Naive thymus-derived CD4-positive, alpha-beta T cell (primary cell): Measurements from ENCODE around the gene OR4K15. TPM values are rescaled to one million over a fixed set of nuclear protein-coding genes. Genes with fewer than 3 reads are reported as not detected.

Experiments
- ATAC-seq: fragments of 150-1000 bp; cut with Tn5 transposase; 2 replicates; pipeline ENCODE4 v1.10.0; 2021; ENCODE audit warnings: mild to moderate bottlenecking, moderate library complexity
- CTCF ChIA-PET: fragments of 350-600 bp; sonication (Branson Sonifier 250); formaldehyde crosslinking; loops from one replicate; lab custom pipeline; 2021; ENCODE audit warnings: antibody characterized with exemption; lab: Charles Lee
- POLR2A ChIA-PET: fragments of 350-600 bp; sonication (Branson Sonifier 250); formaldehyde crosslinking; loops from one replicate; lab custom pipeline; 2021; ENCODE audit warnings: antibody characterized with exemption, inconsistent platforms; lab: Charles Lee
- DNase-seq, 9 donors: peaks; one replicate each; pipeline versions ENCODE4 v3.0.0 to v3.0.0-alpha.2; 2020 to 2022; ENCODE audit warnings: mixed read lengths in 1 of 9
- H3K27ac ChIP-seq: one replicate; pipeline ENCODE4 v1.7.0; 2013; ENCODE audit warnings: mild to moderate bottlenecking, low read depth, low read length, moderate library complexity
- H3K27me3 ChIP-seq, 2 donors: one replicate each; pipeline ENCODE4 v1.7.0; 2013; ENCODE audit warnings: low read length in 2 of 2, mild to moderate bottlenecking in 2 of 2, moderate library complexity in 2 of 2; ENCODE audit not compliant: control insufficient read depth in 2 of 2, insufficient read depth in 2 of 2
- H3K36me3 ChIP-seq, 3 experiments: 1 replicate in 2 of 3; 2 replicates in 1 of 3; pipeline ENCODE4 v1.7.0; 2013; ENCODE audit warnings: low read length in 3 of 3, mild to moderate bottlenecking in 3 of 3, moderate library complexity in 1 of 3; ENCODE audit not compliant: insufficient read depth in 3 of 3, control insufficient read depth in 2 of 3
- H3K4me1 ChIP-seq, 2 donors: one replicate each; pipeline ENCODE4 v1.7.0; 2013; ENCODE audit warnings: low read length in 2 of 2, mild to moderate bottlenecking in 2 of 2, moderate library complexity in 1 of 2; ENCODE audit not compliant: control insufficient read depth in 2 of 2, insufficient read depth in 2 of 2
- H3K4me3 ChIP-seq: 2 replicates; pipeline ENCODE4 v1.7.0; 2013; ENCODE audit warnings: mild to moderate bottlenecking, low read length
- H3K9me3 ChIP-seq, 3 experiments: 1 replicate in 2 of 3; 2 replicates in 1 of 3; pipeline ENCODE4 v1.7.0; 2013; ENCODE audit warnings: low read length in 3 of 3; ENCODE audit not compliant: control insufficient read depth in 2 of 3
- H3K27ac Mint-ChIP-seq, 9 donors: one replicate each; pipeline ENCODE4 v1.8.0; 2020 to 2022; ENCODE audit warnings: mixed read lengths in 9 of 9, mild to moderate bottlenecking in 8 of 9, moderate library complexity in 5 of 9, inconsistent platforms in 2 of 9
- H3K27me3 Mint-ChIP-seq, 5 donors: one replicate each; pipeline ENCODE4 v1.8.0; 2021 to 2022; ENCODE audit warnings: mixed read lengths in 5 of 5, mild to moderate bottlenecking in 1 of 5
- H3K36me3 Mint-ChIP-seq, 5 donors: one replicate each; pipeline ENCODE4 v1.8.0; 2020 to 2022; ENCODE audit warnings: mixed read lengths in 5 of 5, mild to moderate bottlenecking in 3 of 5, inconsistent platforms in 1 of 5
- H3K4me1 Mint-ChIP-seq, 7 donors: one replicate each; pipeline ENCODE4 v1.8.0; 2020 to 2022; ENCODE audit warnings: mixed read lengths in 7 of 7, mild to moderate bottlenecking in 3 of 7, inconsistent platforms in 1 of 7
- H3K4me3 Mint-ChIP-seq, 10 donors: one replicate each; pipeline ENCODE4 v1.8.0; 2020 to 2022; ENCODE audit warnings: mild to moderate bottlenecking in 10 of 10, mixed read lengths in 10 of 10, moderate library complexity in 6 of 10, inconsistent platforms in 2 of 10
- H3K9me3 Mint-ChIP-seq, 11 donors: one replicate each; pipeline ENCODE4 v1.8.0; 2020 to 2022; ENCODE audit warnings: mixed read lengths in 11 of 11, mild to moderate bottlenecking in 4 of 11, inconsistent platforms in 1 of 11, moderate library complexity in 1 of 11
- intact Hi-C, 2 donors: fragments of 100-400 bp; cut with micrococcal nuclease; formaldehyde crosslinking; loops; one replicate each; pipeline ENCODE4 v1.15.1; 2023
- polyA plus RNA-seq, 2 donors: library from polyadenylated mRNA; unstranded; fragments of 300-500 nt; fragmentation: Illumina TruSeq; gene quantifications; one replicate each; pipeline ENCODE4 v1.2.3, GENCODE V29; 2021
- total RNA-seq, 6 experiments: library from RNA in 5 of 6; stranded (reverse) in 5 of 6; gene quantifications; 1 replicate in 5 of 6; 2 replicates in 1 of 6; pipeline ENCODE4 v1.2.3 and lab custom pipeline; 2021 to 2026

Gene OR4K15
- total and polyA plus RNA-seq, 7 experiments from 2014 or later: not detected

DNA sequence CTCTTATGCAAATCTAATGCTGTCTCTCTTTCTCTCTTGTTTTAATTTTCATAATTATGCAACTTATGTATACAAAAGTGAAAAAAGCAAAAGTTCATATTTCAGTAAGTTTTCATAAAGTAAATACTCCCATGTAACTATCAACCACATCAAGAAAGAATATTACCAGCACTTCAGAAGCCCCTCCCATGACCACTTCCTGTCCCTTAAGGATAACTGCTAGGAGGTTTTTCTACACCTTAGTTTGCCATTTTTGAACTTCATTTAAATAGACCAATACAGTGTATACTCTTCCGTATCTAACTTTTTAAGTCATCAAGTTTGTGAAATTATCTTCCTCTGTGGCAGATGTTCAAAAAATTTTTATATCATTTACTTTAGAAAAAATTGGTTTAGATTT, 547 bp upstream of the OR4K15 start:
- H3K4me1 ChIP-seq: peaks cover 7 to 24% of the 10 kb centered on the region in 2 donors
- no peak overlapping the region for H3K27ac ChIP-seq
- peaks cover 0 to 18% (median 5%) of the 10 kb centered on the region in 11 donors for H3K9me3 Mint-ChIP-seq
- peak; percentile 97 for ATAC-seq
- no peaks in the 10 kb centered on the region for H3K27me3 Mint-ChIP-seq
- H3K9me3 ChIP-seq: no peaks in the 10 kb centered on the region
- peak overlapping the region in 9 of 10 donors; percentile 42 to 65 (median 60) for H3K4me3 Mint-ChIP-seq
- ChIA-PET POLR2A (no interaction called here), CTCF (no interaction called here)
- peak in 7 of 9 donors; percentile 43 to 80 (median 74) for DNase-seq
- no peak overlapping the region for H3K4me3 ChIP-seq
- H3K27me3 ChIP-seq: no peaks in the 10 kb centered on the region
- H3K36me3 ChIP-seq: no peaks in the 10 kb centered on the region
- intact Hi-C loops: loop anchor here in 1 of 2 donors (2.0 kb wide), 1 partner anchor 22 kb away; no protein-coding TSS in a partner anchor
- H3K36me3 Mint-ChIP-seq: peaks cover 0 to 7% (median 3%) of the 10 kb centered on the region in 5 donors
- H3K4me1 Mint-ChIP-seq: peaks cover 6 to 55% (median 39%) of the 10 kb centered on the region in 7 donors
- peak overlapping the region in 8 of 9 donors; percentile 39 to 92 (median 80) for H3K27ac Mint-ChIP-seq

DNA sequence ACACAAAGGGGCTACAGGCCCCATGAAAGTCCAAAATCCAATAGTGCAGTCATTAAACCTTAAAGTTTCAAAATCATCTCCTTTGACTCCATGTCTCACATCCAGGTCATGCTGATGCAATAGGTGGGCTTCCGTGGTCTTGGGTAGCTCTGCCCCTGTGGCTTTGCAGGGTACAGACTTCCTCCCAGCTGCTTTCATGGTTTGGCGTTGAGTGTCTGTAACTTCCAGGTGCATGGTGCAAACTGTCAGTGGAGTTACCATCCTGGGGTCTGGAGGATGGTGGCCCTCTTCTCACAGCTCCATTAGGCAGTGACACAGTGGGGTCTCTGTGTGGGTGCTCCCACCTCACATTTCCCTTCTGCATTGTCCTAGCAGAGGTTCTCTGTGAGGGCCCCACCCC, 18.0 kb downstream of the OR4K15 start:
- Histone ChIP-seq H3K27me3 (no peaks in the 10 kb centered on the region), H3K9me3 (no peaks in the 10 kb centered on the region), H3K4me3 (no peak overlapping the region), H3K4me1 (no peaks in the 10 kb centered on the region), H3K36me3 (no peaks in the 10 kb centered on the region), H3K27ac (no peak overlapping the region)
- Mint-ChIP-seq H3K4me3 (no peak overlapping the region), H3K27me3 (no peaks in the 10 kb centered on the region), H3K36me3 (peaks cover 0 to 9% (median 4%) of the 10 kb centered on the region in 5 donors), H3K9me3 (peaks cover 2 to 27% (median 8%) of the 10 kb centered on the region in 11 donors), H3K4me1 (peaks cover 0 to 8% (median 0%) of the 10 kb centered on the region in 7 donors), H3K27ac (no peak overlapping the region)
- ChIA-PET POLR2A (no interaction called here), CTCF (no interaction called here)
- intact Hi-C loops: loop anchor here in 1 of 2 donors (5.0 kb wide), 1 partner anchor 101 kb away; no protein-coding TSS in a partner anchor
- DNase-seq (no peak), ATAC-seq (no peak)

DNA sequence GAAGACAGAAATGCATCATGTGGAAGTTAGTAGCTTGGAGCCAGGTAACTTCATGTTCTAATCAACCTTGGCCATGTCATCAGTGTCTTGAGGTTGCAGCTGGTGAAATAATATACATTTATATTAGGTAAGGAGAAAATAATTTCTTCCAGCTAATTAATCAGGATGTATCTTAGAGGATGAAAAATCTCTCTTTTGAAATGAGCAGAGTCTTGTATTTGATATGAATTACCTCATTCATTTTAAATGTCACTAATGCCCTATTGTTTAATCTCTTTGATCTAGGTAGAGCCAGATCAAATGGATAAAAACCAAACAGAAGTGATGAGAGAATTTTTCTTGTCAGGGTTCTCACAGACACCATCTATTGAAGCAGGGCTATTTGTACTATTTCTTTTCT, 26.5 kb downstream of the OR4K15 start, which contains the start of gene OR4Q2:
Gene OR4Q2, plus strand, starts transcription at position 301 of the 400 bp plus-strand sequence.
- POLR2A ChIA-PET: no interaction called here
- no peaks in the 10 kb centered on the region for H3K9me3 ChIP-seq
- no peak within 1 kb of the TSS for H3K4me3 ChIP-seq
- H3K27ac ChIP-seq: no peak within 1 kb of the TSS
- H3K4me1 ChIP-seq: no peaks in the 10 kb centered on the region
- peaks cover 0 to 5% (median 0%) of the 10 kb centered on the region in 5 donors for H3K27me3 Mint-ChIP-seq
- peak within 1 kb of the TSS in 1 of 9 donors; percentile 9 for H3K27ac Mint-ChIP-seq
- H3K4me3 Mint-ChIP-seq: no peak within 1 kb of the TSS
- peaks cover 0 to 3% (median 0%) of the 10 kb centered on the region in 5 donors for H3K36me3 Mint-ChIP-seq
- intact Hi-C loops: no loop called here
- H3K4me1 Mint-ChIP-seq: no peaks in the 10 kb centered on the region
- DNase-seq (no peak), ATAC-seq (no peak)
- no peaks in the 10 kb centered on the region for H3K36me3 ChIP-seq
- H3K27me3 ChIP-seq: no peaks in the 10 kb centered on the region
- H3K9me3 Mint-ChIP-seq: peaks cover 0 to 8% (median 2%) of the 10 kb centered on the region in 11 donors
- CTCF ChIA-PET: no interaction called here

DNA sequence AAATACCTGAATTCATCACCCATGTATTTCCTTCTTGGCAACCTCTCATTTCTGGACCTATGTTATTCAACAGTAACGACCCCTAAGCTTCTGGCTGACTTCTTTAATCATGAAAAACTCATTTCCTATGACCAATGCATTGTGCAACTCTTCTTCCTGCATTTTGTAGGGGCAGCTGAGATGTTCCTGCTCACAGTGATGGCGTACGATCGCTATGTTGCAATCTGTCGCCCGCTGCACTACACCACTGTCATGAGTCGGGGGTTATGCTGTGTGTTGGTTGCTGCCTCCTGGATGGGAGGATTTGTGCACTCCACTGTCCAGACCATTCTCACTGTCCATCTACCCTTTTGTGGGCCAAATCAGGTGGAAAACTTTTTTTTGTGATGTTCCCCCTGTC, 26.9 kb downstream of the OR4K15 start:
- no peak overlapping the region for H3K4me3 ChIP-seq
- intact Hi-C loops: no loop called here
- Mint-ChIP-seq H3K4me3 (no peak overlapping the region), H3K27ac (no peak overlapping the region), H3K36me3 (peaks cover 0 to 3% (median 0%) of the 10 kb centered on the region in 5 donors), H3K9me3 (peaks cover 0 to 12% (median 2%) of the 10 kb centered on the region in 11 donors), H3K27me3 (peaks cover 0 to 5% (median 0%) of the 10 kb centered on the region in 5 donors), H3K4me1 (no peaks in the 10 kb centered on the region)
- H3K36me3 ChIP-seq: no peaks in the 10 kb centered on the region
- H3K27ac ChIP-seq: no peak overlapping the region
- no peaks in the 10 kb centered on the region for H3K27me3 ChIP-seq
- ChIA-PET POLR2A (no interaction called here), CTCF (no interaction called here)
- H3K4me1 ChIP-seq: no peaks in the 10 kb centered on the region
- peak; percentile 31 for ATAC-seq
- no peak for DNase-seq
- H3K9me3 ChIP-seq: no peaks in the 10 kb centered on the region

DNA sequence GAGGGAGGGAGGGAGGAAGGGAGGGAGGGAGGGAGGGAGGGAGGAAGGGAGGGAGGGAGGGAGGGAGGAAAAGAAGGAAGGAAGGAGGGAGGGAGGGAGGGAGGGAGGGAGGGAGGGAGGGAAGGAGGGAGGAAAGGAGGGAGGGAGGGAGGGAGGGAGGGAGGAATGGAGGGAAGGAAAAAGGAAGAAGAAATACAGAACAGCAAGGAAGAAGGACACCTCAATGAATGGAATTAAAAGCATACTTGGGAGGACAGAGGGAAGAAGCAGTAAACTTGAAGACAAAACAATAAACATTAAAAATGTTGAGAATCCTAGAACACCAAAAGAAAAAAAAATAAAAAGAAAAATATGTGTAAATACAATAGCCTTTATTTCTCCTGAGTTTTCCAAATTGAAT, 32.8 kb downstream of the OR4K15 start:
- Mint-ChIP-seq H3K9me3 (peaks cover 0 to 34% (median 6%) of the 10 kb centered on the region in 11 donors), H3K4me1 (no peaks in the 10 kb centered on the region), H3K27ac (peak overlapping the region in 2 of 9 donors; percentile 64 to 74), H3K36me3 (peaks cover 0 to 8% (median 0%) of the 10 kb centered on the region in 5 donors), H3K4me3 (no peak overlapping the region), H3K27me3 (peaks cover 0 to 2% (median 0%) of the 10 kb centered on the region in 5 donors)
- ChIA-PET POLR2A (no interaction called here), CTCF (no interaction called here)
- Histone ChIP-seq H3K27me3 (no peaks in the 10 kb centered on the region), H3K4me1 (no peaks in the 10 kb centered on the region), H3K4me3 (no peak overlapping the region), H3K27ac (no peak overlapping the region), H3K36me3 (no peaks in the 10 kb centered on the region), H3K9me3 (no peaks in the 10 kb centered on the region)
- DNase-seq (no peak), ATAC-seq (no peak)
- intact Hi-C loops: no loop called here

DNA sequence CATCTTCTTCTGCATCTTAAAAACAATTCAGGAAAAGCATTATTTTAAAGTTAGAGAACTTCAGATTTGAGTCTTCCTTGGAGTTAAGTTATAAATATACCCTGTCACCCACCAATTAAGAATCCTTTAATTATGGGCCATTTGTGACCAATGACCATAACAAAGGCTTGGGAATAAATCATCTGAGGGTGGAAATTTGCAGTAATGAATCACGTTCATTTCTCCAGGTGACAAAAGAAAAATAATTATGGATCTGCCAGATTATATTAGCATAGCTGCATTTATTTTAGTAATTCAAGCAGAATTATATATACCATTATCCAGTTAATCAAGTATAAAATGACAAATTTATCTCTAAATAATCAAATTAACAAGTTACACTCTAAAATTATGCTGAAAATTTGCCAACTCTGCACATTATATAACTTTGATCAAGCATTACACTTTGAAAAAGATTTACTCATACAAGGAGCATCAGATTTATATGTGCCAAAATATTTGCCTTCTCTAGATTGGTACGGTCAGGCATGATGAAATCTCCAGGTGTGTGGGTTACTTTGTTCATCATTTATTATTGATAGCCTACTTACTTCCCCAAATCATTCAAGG, 44.0 kb downstream of the OR4K15 start, which contains the start of gene OR4K14:
Gene OR4K14, minus strand, starts transcription at position 51 of the 609 bp plus-strand sequence. CDS start 4,114 bp downstream, outside the sequence.
- CTCF ChIA-PET: no interaction called here
- H3K36me3 Mint-ChIP-seq: peaks cover 0 to 9% (median 0%) of the 10 kb centered on the region in 5 donors
- H3K9me3 ChIP-seq: no peaks in the 10 kb centered on the region
- H3K9me3 Mint-ChIP-seq: peaks cover 0 to 11% (median 1%) of the 10 kb centered on the region in 11 donors
- POLR2A ChIA-PET: no interaction called here
- DNase-seq: no peak
- no peak within 1 kb of the TSS for H3K27ac ChIP-seq
- H3K27ac Mint-ChIP-seq: no peak within 1 kb of the TSS
- peaks cover 0 to 2% (median 0%) of the 10 kb centered on the region in 7 donors for H3K4me1 Mint-ChIP-seq
- intact Hi-C loops: no loop called here
- no peak within 1 kb of the TSS for H3K4me3 ChIP-seq
- peaks cover 0 to 14% (median 3%) of the 10 kb centered on the region in 5 donors for H3K27me3 Mint-ChIP-seq
- H3K4me3 Mint-ChIP-seq: no peak within 1 kb of the TSS
- ATAC-seq: no peak
- no peaks in the 10 kb centered on the region for H3K36me3 ChIP-seq
- no peaks in the 10 kb centered on the region for H3K27me3 ChIP-seq
- no peaks in the 10 kb centered on the region for H3K4me1 ChIP-seq
